ENCODE results near the gene HMBS.
"Not testable (repeated sequence)": the region's sequence is repeated elsewhere in the genome, so short reads cannot be mapped to it uniquely, and the experiment has no call there.

Gene HMBS

DNA sequence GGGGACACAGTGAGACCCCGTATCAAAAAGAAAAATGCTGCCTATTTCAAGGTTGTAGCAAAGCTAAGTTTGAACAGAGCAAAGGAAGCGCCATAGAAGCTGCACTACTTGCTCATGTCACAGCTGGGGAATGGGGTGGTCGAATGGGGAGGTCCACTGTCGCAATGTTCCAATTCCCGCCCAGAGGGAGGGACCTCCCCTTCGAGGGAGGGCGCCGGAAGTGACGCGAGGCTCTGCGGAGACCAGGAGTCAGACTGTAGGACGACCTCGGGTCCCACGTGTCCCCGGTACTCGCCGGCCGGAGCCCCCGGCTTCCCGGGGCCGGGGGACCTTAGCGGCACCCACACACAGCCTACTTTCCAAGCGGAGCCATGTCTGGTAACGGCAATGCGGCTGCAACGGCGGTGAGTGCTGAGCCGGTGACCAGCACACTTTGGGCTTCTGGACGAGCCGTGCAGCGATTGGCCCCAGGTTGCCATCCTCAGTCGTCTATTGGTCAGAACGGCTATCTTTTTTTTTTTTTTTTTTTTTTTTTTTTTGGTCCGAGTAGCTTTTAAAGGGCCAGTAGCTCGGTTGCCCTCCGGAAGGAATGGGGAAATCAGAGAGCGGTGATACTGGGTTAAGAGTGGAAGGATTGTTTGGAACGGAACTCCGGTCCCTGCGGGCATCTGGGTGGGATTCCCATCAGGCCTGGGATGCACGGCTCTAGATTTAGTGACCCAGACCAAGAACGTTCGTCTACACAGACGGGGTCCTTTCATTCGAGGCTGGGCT lies at the start of gene HMBS:
Gene HMBS (plus strand): TSS at position 219 of the 774 bp plus-strand sequence. CDS start 153 bp downstream, at position 372.
- no peaks in the 10 kb centered on the region for H4K20me1 ChIP-seq (ENCODE audit: insufficient read depth, low read length)
- peak within 1 kb of the TSS; percentile 93 for H2AFZ ChIP-seq (ENCODE audit: low read length)
- peak within 1 kb of the TSS; percentile 96 for H3K4me2 ChIP-seq (ENCODE audit: low read depth, low read length)
- TF ChIP-seq EZH2 (optimal IDR thresholded peaks at IDR 0.05; ENCODE audit: low read depth, low read length) (no peak), EZH2phosphoT487 (IDR thresholded peaks at IDR 0.05; ENCODE audit: low read length) (no peak)
- TF ChIP-seq, protein P1, sequence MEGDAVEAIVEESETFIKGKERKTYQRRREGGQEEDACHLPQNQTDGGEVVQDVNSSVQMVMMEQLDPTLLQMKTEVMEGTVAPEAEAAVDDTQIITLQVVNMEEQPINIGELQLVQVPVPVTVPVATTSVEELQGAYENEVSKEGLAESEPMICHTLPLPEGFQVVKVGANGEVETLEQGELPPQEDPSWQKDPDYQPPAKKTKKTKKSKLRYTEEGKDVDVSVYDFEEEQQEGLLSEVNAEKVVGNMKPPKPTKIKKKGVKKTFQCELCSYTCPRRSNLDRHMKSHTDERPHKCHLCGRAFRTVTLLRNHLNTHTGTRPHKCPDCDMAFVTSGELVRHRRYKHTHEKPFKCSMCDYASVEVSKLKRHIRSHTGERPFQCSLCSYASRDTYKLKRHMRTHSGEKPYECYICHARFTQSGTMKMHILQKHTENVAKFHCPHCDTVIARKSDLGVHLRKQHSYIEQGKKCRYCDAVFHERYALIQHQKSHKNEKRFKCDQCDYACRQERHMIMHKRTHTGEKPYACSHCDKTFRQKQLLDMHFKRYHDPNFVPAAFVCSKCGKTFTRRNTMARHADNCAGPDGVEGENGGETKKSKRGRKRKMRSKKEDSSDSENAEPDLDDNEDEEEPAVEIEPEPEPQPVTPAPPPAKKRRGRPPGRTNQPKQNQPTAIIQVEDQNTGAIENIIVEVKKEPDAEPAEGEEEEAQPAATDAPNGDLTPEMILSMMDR (IDR thresholded peaks at IDR 0.05; ENCODE audit: low read length) = no peak
- 0 out of 2 replicates have a peak, but pooled peaks cover 6% of the 10 kb centered on the region for H3F3A ChIP-seq (ENCODE audit: insufficient read depth, low read length)
- H3K9me2 ChIP-seq (replicated peaks; ENCODE audit: insufficient read depth, low read length) = no peaks in the 10 kb centered on the region
- no peaks in the 10 kb centered on the region for H3K36me3 ChIP-seq (replicated peaks; ENCODE audit: insufficient read depth, low read length)
- H3K9me3 ChIP-seq (replicated peaks; ENCODE audit: insufficient read depth, low read length) = no peaks in the 10 kb centered on the region
- peak; percentile 95 for DNase-seq
- H3K79me2 ChIP-seq (ENCODE audit: low read length) = peaks cover 27% of the 10 kb centered on the region
- peak within 1 kb of the TSS; percentile 86 for H3K27ac ChIP-seq (ENCODE audit: low read length)
- H3K4me3 ChIP-seq (ENCODE audit: low read length) = peak within 1 kb of the TSS; percentile 87
- H3K4me1 ChIP-seq (ENCODE audit: low read length) = peaks cover 20% of the 10 kb centered on the region
- peak within 1 kb of the TSS; percentile 96 for H3K9ac ChIP-seq (ENCODE audit: low read length)
- no peaks in the 10 kb centered on the region for H3K27me3 ChIP-seq (replicated peaks; ENCODE audit: insufficient read depth, low read length)

DNA sequence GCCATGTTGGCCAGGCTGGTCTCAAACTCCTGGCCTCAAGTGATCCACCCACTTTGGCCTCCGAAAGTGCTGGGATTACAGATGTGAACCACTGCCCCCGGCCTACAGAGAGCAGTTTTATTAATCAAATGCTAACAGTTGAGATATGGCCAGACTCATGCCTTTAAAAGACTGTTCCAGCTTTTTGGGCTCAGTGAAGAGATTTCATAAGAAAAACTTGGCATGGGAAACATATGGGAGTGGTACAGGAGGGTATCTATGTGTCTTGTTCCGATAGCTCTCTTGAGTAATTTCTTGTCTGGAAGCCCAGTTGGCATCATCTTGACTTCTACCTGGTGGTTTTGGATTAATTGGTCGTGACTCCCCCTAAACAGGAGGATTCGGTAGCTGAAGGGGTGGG lies 45.8 kb upstream of the HMBS start:
- Histone ChIP-seq H2AFZ (ENCODE audit: low read length) (no peak overlapping the region), H3K4me1 (ENCODE audit: low read length) (peaks cover 15% of the 10 kb centered on the region), H4K20me1 (ENCODE audit: insufficient read depth, low read length) (no peaks in the 10 kb centered on the region)

DNA sequence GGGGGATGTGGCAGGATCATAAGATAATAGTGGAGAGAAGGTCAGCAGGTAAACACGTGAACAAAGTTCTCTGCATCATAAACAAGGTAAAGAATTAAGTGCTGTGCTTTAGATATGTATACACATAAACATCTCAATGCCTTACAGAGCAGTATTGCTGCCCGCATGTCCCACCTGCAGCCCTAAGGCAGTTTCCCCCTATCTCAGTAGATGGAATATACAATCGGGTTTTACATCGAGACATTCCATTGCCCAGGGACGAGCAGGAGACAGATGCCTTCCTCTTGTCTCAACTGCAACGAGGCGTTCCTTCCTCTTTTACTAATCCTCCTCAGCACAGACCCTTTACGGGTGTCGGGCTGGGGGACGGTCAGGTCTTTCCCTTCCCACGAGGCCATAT lies 45.2 kb upstream of the HMBS start:
- H3K36me3 ChIP-seq (replicated peaks; ENCODE audit: insufficient read depth, low read length); H3K4me3 ChIP-seq (ENCODE audit: low read length); H3K27ac ChIP-seq (ENCODE audit: low read length); H3K4me2 ChIP-seq (ENCODE audit: low read depth, low read length); H3K9ac ChIP-seq (ENCODE audit: low read length); DNase-seq; H3K9me3 ChIP-seq (replicated peaks; ENCODE audit: insufficient read depth, low read length); H3K9me2 ChIP-seq (replicated peaks; ENCODE audit: insufficient read depth, low read length); H4K20me1 ChIP-seq (ENCODE audit: insufficient read depth, low read length); H3K79me2 ChIP-seq (ENCODE audit: low read length); H2AFZ ChIP-seq (ENCODE audit: low read length); H3K27me3 ChIP-seq (replicated peaks; ENCODE audit: insufficient read depth, low read length): not testable (repeated sequence)
- Histone ChIP-seq H3F3A (ENCODE audit: insufficient read depth, low read length) (peaks cover 21% of the 10 kb centered on the region), H3K4me1 (ENCODE audit: low read length) (peaks cover 15% of the 10 kb centered on the region)

More for the DNA sequence above, 45.8 kb upstream of the HMBS start:
- Histone ChIP-seq H3K27ac (ENCODE audit: low read length) (no peak overlapping the region), H3K27me3 (replicated peaks; ENCODE audit: insufficient read depth, low read length) (no peaks in the 10 kb centered on the region), H3K4me2 (ENCODE audit: low read depth, low read length) (no peak overlapping the region), H3K9me3 (replicated peaks; ENCODE audit: insufficient read depth, low read length) (no peaks in the 10 kb centered on the region), H3K9me2 (replicated peaks; ENCODE audit: insufficient read depth, low read length) (no peaks in the 10 kb centered on the region), H3K9ac (ENCODE audit: low read length) (no peak overlapping the region), H3K36me3 (replicated peaks; ENCODE audit: insufficient read depth, low read length) (no peaks in the 10 kb centered on the region), H3K4me3 (ENCODE audit: low read length) (no peak overlapping the region), H3K79me2 (ENCODE audit: low read length) (no peaks in the 10 kb centered on the region), H3F3A (ENCODE audit: insufficient read depth, low read length) (peaks cover 16% of the 10 kb centered on the region)
- TF ChIP-seq EZH2phosphoT487 (IDR thresholded peaks at IDR 0.05; ENCODE audit: low read length) = no peak
- TF ChIP-seq EZH2 (optimal IDR thresholded peaks at IDR 0.05; ENCODE audit: low read depth, low read length) = no peak
- TF ChIP-seq, protein P1 (IDR thresholded peaks at IDR 0.05; ENCODE audit: low read length) = no peak
- no peak for DNase-seq

All from MM.1S (cell line).